Type B pancreatic cell (in vitro differentiated cells): ENCODE data around the gene MICAL3. TPM values are rescaled to one million over a fixed set of nuclear protein-coding genes. Genes with fewer than 3 reads are reported as not detected.
"Not testable (repeated sequence)": the region's sequence is repeated elsewhere in the genome, so short reads cannot be mapped to it uniquely, and the experiment has no call there.

Source experiments
- DNase-seq: peaks from one replicate; pipeline ENCODE4 v3.0.0; 2021; ENCODE audit warnings: mixed read lengths; ENCODE audit not compliant: unreplicated experiment; ENCODE audit errors: extremely low spot score
- H3K27ac Mint-ChIP-seq: 2 replicates; pipeline ENCODE4 v1.8.0; 2021; ENCODE audit warnings: mild to moderate bottlenecking, mixed read lengths
- H3K27me3 Mint-ChIP-seq: 2 replicates; pipeline ENCODE4 v1.8.0; 2021; ENCODE audit warnings: mixed read lengths
- H3K36me3 Mint-ChIP-seq: 2 replicates; pipeline ENCODE4 v1.8.0; 2021; ENCODE audit warnings: mixed read lengths
- H3K4me1 Mint-ChIP-seq: one replicate; pipeline ENCODE4 v1.8.0; 2021; ENCODE audit warnings: mixed read lengths; ENCODE audit not compliant: unreplicated experiment
- H3K4me3 Mint-ChIP-seq: 2 replicates; pipeline ENCODE4 v1.8.0; 2021; ENCODE audit warnings: mild to moderate bottlenecking, mixed read lengths
- H3K9me3 Mint-ChIP-seq: 2 replicates; pipeline ENCODE4 v1.8.0; 2021; ENCODE audit warnings: mixed read lengths
- long read RNA-seq: library from polyadenylated mRNA; unstranded; transcript quantifications from one replicate; pipeline ENCODE4 v2.0.0, GENCODE V29; 2020
- total RNA-seq: library from RNA; stranded (reverse); gene quantifications from 2 replicates; pipeline ENCODE4 v1.2.1, GENCODE V29; 2021; ENCODE audit warnings: low replicate concordance
- TF ChIP-seq, protein P1 (sequence below): fragments of 200-600 bp; sonication (generic); conservative IDR thresholded peaks from 2 replicates; pipeline ENCODE4 v1.5.0; 2021; ENCODE audit warnings: antibody characterized with exemption, mild to moderate bottlenecking

Gene MICAL3, protein sequence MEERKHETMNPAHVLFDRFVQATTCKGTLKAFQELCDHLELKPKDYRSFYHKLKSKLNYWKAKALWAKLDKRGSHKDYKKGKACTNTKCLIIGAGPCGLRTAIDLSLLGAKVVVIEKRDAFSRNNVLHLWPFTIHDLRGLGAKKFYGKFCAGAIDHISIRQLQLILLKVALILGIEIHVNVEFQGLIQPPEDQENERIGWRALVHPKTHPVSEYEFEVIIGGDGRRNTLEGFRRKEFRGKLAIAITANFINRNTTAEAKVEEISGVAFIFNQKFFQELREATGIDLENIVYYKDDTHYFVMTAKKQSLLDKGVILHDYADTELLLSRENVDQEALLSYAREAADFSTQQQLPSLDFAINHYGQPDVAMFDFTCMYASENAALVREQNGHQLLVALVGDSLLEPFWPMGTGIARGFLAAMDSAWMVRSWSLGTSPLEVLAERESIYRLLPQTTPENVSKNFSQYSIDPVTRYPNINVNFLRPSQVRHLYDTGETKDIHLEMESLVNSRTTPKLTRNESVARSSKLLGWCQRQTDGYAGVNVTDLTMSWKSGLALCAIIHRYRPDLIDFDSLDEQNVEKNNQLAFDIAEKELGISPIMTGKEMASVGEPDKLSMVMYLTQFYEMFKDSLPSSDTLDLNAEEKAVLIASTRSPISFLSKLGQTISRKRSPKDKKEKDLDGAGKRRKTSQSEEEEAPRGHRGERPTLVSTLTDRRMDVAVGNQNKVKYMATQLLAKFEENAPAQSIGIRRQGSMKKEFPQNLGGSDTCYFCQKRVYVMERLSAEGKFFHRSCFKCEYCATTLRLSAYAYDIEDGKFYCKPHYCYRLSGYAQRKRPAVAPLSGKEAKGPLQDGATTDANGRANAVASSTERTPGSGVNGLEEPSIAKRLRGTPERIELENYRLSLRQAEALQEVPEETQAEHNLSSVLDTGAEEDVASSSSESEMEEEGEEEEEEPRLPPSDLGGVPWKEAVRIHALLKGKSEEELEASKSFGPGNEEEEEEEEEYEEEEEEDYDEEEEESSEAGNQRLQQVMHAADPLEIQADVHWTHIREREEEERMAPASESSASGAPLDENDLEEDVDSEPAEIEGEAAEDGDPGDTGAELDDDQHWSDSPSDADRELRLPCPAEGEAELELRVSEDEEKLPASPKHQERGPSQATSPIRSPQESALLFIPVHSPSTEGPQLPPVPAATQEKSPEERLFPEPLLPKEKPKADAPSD (N-terminal part only)
- 36.4 and 56.4 TPM in 2 replicates for total RNA-seq
- long read RNA-seq, partial matches to known transcripts: 1 of 7 reads
- long read RNA-seq, other reads (novel, unspliced or antisense): 6 of 7 reads

DNA sequence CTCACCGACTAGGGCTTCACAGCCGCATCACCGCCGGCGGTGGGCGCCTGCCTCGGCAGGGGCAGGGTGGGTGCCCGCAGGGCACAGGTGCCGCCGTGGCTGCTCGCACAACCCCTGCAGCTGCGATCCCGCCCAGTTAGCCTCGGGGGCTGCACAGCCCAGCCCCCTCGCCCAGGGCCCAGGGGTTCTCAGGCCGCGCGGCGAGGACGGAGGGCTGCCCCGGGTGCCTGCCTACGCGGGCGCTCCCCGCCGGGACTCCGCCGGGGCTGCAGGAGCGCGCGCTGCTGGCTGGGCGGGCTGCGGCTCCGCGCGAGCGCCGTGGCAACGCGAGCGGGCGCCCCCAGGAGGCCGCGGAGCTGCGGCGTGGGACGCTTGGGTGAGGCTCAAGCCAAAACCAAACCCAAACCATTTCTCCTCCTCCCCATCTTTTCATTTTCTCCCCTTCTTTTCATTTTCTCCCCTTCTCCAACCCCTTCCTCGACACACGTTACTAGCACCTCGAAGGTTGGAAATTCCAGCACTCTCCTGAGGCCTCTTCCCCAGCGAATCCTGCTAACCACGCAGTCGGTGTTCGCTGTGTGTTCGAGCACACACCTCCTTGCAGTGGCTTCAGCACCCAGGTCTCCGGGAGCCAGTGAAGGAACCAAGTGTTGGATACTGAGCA is at the start of gene MICAL3:
Gene MICAL3 (minus strand): TSS at position 286 of the 664 bp plus-strand sequence. CDS start 117,749 bp downstream, outside the sequence.
- Mint-ChIP-seq H3K27ac (peak within 1 kb of the TSS; percentile 87), H3K4me1 (peaks cover 13% of the 10 kb centered on the region), H3K4me3 (peak within 1 kb of the TSS; percentile 100), H3K27me3 (peaks cover 23% of the 10 kb centered on the region), H3K9me3 (no peaks in the 10 kb centered on the region), H3K36me3 (no peaks in the 10 kb centered on the region)
- TF ChIP-seq, protein P1, sequence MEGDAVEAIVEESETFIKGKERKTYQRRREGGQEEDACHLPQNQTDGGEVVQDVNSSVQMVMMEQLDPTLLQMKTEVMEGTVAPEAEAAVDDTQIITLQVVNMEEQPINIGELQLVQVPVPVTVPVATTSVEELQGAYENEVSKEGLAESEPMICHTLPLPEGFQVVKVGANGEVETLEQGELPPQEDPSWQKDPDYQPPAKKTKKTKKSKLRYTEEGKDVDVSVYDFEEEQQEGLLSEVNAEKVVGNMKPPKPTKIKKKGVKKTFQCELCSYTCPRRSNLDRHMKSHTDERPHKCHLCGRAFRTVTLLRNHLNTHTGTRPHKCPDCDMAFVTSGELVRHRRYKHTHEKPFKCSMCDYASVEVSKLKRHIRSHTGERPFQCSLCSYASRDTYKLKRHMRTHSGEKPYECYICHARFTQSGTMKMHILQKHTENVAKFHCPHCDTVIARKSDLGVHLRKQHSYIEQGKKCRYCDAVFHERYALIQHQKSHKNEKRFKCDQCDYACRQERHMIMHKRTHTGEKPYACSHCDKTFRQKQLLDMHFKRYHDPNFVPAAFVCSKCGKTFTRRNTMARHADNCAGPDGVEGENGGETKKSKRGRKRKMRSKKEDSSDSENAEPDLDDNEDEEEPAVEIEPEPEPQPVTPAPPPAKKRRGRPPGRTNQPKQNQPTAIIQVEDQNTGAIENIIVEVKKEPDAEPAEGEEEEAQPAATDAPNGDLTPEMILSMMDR: peak; percentile 70
- peak; percentile 75 for DNase-seq

DNA sequence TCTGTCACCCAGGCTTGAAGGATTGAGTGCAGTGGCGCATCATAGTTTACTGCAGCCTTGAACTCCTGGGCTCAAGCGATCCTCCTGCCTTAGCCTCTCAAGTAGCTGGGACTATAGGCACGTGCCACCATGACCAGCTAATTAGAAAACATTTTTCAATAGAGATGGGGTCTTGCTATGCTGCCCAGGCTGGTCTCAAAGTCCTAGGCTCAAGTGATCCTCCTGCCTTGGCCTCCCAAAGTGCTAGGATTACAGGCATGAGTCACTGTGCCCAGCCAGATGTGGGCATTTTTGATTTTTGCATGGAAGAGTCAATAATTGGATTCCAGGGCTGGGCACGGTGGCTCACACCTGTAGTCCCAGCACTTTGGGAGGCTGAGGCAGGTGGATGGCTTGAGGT is 49.6 kb upstream of the MICAL3 start:
- not testable (repeated sequence) for DNase-seq, H3K9me3 Mint-ChIP-seq, H3K27ac Mint-ChIP-seq, H3K4me3 Mint-ChIP-seq, H3K36me3 Mint-ChIP-seq, H3K27me3 Mint-ChIP-seq
- H3K4me1 Mint-ChIP-seq: peaks cover 19% of the 10 kb centered on the region

DNA sequence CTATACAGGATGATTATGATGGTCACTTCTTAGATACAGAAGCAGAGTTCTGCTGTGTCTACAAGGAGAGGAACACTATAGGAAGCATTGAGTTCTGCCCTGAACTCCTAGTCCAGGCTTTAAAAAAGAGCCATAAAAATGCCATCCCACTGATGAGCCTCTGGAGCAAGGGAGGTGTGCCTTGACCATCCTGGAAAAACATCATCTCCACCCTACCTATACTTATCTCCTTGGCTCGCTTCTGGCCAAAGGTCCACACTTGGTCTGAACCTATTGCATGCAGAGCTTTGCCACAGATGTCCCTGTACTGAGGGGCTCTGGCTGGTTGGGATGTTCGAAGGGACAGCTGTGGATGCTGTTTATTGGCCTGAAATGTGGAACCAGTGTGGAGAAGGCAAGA is 49.1 kb upstream of the MICAL3 start:
- TF ChIP-seq, protein P1: no peak
- no peak overlapping the region for H3K27ac Mint-ChIP-seq
- H3K4me3 Mint-ChIP-seq: no peak overlapping the region
- H3K27me3 Mint-ChIP-seq: no peaks in the 10 kb centered on the region
- peaks cover 16% of the 10 kb centered on the region for H3K4me1 Mint-ChIP-seq
- no peak for DNase-seq
- H3K9me3 Mint-ChIP-seq: no peaks in the 10 kb centered on the region
- H3K36me3 Mint-ChIP-seq: no peaks in the 10 kb centered on the region

DNA sequence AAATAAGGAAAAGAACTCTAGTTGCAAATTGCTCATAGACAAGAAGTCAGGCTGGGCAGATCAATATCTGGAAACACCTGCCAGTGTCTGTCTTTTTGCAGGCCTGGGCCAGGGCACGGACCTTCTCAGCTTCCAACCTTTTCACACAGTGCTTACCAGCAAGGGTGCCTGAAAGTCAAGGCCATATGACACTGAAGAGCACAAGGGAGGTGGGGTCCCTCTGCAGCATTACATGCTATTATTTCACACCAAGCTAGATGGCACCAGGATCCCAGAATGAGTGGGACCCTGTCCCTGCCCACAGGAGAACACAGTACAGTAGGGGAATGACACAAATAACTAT is 47.6 kb upstream of the MICAL3 start:
- Mint-ChIP-seq H3K4me3 (no peak overlapping the region), H3K27ac (no peak overlapping the region), H3K4me1 (peaks cover 14% of the 10 kb centered on the region), H3K9me3 (no peaks in the 10 kb centered on the region), H3K27me3 (peaks cover 9% of the 10 kb centered on the region), H3K36me3 (no peaks in the 10 kb centered on the region)
- DNase-seq: no peak
- TF ChIP-seq, protein P1: no peak

- peaks cover 11% of the 10 kb centered on the region for H3K4me1 Mint-ChIP-seq
- not testable (repeated sequence) for H3K9me3 Mint-ChIP-seq, H3K4me3 Mint-ChIP-seq, DNase-seq, H3K27ac Mint-ChIP-seq, H3K36me3 Mint-ChIP-seq
- peaks cover 11% of the 10 kb centered on the region for H3K27me3 Mint-ChIP-seq
These were observed 47.1 kb upstream of the MICAL3 start for GRCh38 chr22:18071307-18071967.
